ENCODE measurements around the gene GALP.
"Not testable (repeated sequence)": the region's sequence is repeated elsewhere in the genome, so short reads cannot be mapped to it uniquely, and the experiment has no call there.

GALP gene

DNA sequence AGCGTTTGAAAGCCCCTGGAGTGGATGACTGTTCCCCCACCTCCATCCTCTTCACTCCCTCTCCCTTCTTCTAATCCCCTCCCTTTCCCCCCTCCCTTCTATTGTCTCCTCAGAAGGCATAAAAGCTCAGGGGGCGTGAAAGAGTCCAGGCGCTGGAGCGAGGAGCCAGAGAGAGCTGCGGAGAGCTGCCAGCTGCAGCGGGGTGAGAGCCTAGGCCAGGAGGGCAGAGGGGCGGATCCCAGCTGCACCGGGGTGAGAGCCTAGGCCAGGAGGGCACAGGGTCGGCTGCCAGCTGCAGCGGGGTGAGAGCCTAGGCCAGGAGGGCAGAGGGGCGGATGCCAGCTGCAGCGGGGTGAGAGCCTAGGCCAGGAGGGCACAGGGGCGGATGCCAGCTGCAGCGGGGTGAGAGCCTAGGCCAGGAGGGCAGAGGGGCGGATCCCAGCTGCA, at the start of gene GALP:
TSS of gene GALP (plus strand) at position 148 of the 447 bp plus-strand sequence. CDS start 1,101 bp downstream, outside the sequence.
- intact Hi-C loops (cut with DNase I); DNase-seq: not testable (repeated sequence)

DNA sequence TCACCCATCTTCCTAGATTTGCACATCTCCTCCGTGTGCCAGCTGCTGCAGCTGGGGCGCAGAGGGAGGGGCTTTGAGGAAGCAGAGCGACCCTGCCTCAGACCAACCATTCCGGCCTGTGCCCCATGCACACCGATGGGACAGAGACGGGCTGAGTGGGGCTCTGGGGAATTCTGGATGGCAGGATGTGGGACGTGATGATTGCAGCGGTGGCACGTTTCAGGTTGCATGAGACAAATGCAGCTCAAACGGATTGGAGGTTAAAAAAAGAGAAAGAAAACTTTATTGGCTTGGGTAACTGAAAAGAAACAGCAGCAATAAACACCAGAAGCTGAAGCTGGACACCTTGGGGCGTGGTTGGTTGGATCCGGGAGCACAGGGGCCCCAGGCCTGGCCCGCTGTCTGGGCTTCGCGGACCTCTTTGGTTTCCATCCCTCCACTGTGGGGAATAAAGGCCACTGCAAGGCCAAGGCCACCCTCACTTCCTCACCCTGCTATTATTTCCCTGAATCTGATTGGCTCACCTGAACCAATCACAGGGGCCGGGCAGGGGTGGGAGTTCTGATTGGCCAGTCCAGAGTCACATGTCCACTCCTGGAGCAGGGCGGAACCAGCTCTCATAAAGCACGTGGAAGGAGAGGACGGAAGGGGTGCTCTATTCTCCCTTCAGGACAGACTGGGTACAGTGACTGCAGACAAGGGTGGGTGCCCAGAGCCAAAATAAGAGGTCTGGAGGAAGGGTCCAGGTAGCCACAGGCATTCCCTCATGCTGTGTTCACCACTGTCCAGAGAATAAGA, 48.6 kb upstream of the GALP start:
- no peak for DNase-seq
- intact Hi-C loops (cut with DNase I): no loop called here

DNA sequence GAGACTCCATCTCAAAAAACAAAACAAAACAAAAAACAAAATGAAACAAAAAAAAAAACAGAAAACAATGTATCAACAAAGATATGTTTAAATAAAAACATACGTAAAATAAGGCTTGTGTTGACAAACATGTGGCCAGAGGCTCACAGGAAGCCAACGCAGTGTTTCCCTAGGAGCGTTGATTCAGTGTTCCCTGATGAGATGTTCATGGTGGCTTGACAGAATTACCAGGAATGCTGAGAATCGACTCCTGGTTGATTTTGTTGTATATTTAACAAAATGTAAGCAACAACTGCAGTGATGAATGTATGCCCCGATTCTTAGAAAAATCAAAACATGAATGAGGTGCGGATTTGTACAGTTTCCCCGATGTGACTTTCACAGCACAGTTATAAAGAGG, 45.8 kb upstream of the GALP start:
- no peak for DNase-seq
- intact Hi-C loops (cut with DNase I): no loop called here

DNA sequence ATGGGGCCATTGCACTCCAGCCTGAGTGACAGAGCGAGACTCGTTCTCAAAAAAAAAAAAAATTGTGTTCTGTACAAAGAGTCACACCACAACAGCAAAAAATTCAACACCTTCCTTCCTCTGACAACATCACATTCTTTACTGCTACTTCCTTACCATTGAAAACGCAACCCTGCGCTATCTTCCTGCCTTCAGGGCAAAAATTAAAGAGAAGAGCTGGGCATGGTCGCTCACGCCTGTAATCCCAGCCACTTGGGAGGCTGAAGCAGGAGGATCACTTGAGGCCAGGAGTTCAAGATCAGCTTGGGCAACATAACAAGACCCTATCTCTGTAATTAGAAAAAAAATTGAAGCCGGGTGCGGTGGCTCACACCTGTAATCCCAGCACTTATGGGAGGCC, 44.2 kb upstream of the GALP start:
- DNase-seq: no peak
- intact Hi-C loops (cut with DNase I): no loop called here

DNA sequence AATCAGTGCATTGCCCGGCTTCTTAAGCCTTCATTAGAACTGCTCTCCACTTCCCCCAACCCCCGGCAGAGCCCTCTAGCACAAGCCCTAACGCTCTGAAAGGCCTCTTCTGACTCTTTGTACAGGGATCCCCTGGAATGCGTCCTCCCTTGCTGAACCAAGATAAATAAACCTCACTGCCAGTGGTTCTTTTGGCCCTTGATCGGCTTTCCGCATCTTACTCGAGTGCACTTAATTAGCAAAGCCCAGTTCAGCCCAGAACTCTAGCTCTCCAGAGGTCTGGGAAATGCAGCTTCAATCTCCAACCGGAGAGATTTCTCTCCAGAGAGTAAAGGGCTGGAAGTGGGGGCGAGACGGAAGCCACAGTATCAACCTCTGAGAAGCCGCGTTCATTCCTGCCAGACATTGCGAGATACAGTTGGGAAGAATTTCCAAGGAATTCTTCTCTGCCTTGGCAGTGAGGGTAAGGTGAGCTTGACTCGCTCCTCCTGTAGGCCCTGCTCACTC, 43.4 kb upstream of the GALP start:
- DNase-seq: no peak
- intact Hi-C loops (cut with DNase I): no loop called here

DNA sequence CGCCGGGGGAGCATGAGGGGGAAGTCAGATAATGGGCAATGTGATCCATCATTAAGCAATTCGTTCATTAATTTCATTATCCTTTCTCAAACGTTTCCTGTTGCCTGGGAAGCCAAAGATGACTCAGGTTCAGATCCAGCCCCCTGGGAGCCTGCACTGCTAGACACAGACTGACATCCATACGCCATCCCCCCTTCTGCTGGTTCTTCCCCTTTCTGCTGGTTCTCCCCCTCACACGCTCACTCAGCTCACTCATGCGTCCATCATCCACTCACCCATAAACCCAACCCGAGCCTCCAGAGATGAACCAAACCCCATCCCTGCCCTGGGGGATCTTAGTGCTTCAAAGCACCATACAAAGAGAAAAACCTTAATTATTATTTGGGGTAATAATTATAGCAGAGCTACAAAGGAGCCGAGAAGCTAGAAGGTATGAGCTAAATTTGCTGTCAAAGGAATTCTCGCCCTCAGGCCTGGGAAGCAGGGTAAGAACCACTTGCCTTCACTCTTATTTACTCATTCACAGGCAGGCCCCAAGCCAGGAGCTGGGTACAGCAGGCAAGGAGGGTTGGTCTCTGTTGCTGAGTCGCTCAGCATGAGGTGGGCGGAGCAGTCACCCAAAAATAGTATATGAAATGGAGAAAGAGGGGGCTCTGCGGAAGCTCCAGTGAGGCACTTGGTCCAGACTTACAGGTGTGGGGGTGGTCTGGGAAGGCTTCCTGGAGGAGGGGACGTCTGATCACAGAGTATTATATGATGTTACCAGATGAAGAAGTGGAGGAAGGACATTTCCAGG, 41.8 kb upstream of the GALP start:
- no peak for DNase-seq
- intact Hi-C loops (cut with DNase I): no loop called here

DNA sequence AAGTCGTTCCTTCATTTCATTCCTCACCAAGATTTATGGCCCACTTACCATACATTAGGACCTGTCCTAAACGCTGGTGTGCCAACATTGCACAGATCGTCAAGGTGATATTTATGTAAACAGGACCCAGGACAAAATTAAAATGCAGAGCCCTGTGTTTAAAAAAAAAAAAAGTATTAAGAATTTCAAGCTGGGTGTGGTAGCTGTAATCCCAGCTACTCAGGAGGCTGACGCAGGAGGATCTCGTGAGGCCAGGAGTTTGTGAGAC, 41.2 kb upstream of the GALP start:
- no peak for DNase-seq
- intact Hi-C loops (cut with DNase I): no loop called here

DNA sequence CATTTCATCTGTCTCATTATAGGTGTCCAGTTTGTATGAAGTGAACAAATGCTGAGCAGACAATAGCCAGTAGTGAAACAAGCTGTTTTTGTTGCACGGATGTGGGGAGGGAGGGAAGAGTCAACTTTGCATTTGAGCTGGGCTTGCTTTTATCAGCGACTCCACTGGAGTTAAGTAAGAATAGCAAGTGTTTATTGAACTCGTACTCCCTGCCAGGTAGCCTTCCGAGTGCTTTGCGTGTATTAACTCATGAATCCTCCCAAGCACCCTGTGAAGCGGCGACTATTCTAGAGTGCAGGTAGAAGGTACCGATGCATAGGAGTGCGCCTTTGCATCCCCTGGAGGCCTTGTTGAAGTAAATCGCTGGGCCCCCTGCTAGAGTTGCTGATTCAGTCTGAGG, 39.4 kb upstream of the GALP start:
- no peak for DNase-seq

DNA sequence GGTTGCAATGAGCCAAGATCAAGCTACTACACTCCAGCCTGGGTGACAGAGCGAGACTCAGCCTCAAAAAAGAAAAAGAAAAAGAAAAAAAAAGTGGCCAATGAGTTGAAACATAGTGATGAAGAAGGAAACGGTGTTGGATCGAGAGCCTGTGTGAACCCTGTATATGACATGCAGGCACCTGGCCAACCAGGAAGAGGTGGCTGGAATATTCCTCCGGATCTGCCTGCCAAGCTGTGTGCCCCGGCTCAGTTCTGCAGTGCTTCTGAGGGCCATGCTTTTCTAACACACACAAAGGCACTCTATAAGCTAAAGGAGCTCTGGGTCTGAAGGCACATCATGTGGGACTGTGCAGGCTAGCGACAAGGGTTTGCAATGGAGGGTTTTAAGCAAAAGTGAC, 38.4 kb upstream of the GALP start:
- DNase-seq: no peak

More for the DNA sequence above, 39.4 kb upstream of the GALP start:
- intact Hi-C loops (cut with DNase I): no loop called here

DNA sequence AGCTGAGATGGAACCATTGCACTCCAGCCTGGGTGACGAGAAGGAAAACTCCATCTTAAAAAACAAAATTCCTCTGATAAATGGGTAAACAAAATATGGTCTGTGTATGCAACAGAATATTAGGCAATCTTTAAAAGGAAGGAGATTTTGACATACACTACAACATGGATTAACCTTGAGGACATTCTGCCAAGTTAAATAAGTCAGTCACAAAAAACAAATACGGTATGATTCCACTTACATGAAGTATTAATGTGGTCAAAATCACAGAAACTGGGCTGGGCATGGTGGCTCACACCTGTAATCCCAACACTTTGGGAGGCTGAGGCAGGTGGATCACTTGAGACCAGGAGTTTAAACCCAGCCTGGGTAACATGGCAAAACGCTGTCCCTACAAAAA, 37.7 kb upstream of the GALP start:
- DNase-seq: no peak
- intact Hi-C loops (cut with DNase I): no loop called here

More for the DNA sequence above, 38.4 kb upstream of the GALP start:
- intact Hi-C loops (cut with DNase I): no loop called here

DNA sequence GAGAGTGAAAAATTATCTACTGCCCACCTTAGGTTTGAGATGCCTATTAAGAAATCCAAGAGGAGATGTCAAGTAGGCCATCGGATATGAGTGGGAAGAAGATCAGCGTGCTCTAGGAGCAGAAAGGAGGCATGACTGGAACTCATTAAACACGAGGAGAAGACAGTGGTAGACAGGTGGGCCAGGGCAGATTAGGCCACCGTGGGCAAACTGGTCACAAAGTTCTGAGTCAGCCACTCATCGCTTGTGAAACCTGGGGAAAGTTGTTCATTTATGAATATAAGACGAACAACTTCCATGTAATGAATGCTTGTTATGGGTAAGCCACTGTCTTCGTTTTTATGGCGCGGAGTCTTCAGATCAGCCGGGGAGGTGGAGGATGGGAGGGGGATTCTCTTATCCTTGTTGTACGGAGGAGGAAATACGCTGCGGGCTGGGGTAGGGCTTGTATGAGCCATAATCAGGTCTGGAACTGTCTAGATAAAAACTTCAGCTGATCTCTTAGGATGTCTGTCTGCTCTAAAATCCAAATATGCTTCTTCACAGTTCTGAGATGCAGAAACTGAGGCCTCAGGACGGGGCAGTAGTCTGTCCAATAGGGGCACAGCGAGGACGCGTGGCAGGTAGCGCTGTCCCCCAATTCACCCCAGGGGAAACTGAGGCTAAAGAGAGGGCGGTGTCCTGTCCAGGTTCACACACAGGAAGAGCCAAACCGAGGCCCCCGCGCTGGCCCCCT, 35.8 kb upstream of the GALP start:
- no peak for DNase-seq
- intact Hi-C loops (cut with DNase I): loop anchor here (1.0 kb wide), 1 partner anchor 19 kb away; the partner anchor contains the start of gene ZNF787

DNA sequence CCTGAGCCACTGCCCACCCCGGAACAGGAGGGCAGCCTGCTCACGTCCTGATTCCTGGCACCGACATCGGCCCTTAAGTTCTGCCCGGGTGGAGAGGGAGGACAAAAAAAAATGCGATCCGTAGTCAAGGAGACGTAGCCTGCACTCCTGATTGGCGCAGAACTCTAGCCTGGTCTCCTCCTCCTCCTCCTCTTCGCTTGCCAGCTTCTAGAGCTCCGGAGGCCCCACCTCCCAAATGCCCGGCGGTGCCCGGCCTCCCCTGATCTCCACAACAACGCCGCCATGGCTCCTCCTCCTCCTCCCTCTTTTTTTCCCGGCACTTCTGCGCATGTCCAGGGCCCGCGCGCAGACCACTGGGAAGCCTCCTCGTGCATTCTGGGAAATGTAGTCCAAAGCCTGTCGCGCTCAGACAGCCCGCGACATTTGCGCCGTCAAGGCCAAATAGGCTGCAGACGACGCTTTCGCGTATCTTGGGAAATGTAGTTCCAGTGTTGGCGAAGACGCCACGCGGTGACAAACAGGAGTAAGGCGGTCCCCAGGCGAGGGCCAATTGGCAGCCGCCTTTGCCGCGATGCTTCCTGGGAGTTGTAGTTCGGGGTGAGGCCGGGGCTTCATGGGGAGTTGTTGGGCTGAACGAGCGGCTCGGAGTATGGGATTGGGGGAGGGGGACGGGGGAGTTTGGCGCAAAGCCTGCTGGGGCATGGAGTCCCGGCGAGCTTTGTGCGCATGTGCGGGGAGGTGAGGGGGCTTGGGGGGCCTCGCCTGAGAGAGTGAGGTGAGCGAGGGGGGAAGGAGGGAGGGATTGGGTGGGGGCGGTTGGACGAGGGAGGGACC, 35.0 kb upstream of the GALP start, which contains the start of gene ZNF444:
TSS of gene ZNF444 (plus strand) at position 705 of the 834 bp plus-strand sequence. CDS start 5,625 bp downstream, outside the sequence.
- intact Hi-C loops (cut with DNase I): loop anchor here (1.0 kb wide), 1 partner anchor 19 kb away; the partner anchor contains the start of gene ZNF787
- peak; percentile 99 to 100 (median 100) for DNase-seq

DNA sequence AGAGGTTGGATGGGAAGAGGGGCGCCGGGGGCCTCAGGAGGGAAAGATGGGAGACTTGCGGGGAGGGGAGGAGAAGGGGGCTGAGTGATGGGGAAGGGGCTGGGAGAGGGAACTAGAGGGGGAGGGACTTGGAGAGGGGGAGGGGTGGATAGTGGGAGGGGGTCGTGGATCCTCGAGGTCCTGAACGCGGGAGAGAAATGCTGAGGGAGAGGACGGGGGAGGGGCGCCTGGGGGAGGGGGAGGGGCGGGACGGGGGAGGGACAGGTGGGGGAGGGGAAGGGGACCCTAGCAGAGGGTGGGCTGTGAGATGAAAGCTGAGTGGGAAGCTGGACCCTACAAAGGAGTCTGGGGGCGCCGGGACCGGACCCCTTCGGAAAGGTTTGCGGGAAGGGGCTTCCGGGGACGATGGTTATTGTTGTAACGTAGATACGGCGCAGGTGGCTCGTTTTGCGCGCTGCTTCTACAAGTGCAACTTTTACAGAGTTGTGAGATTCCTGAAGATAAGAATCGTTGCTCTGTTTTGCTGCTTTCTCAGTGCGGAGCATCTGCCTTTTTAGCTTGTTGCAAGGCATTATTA, 34.3 kb upstream of the GALP start:
- intact Hi-C loops (cut with DNase I): no loop called here
- no peak for DNase-seq

DNA sequence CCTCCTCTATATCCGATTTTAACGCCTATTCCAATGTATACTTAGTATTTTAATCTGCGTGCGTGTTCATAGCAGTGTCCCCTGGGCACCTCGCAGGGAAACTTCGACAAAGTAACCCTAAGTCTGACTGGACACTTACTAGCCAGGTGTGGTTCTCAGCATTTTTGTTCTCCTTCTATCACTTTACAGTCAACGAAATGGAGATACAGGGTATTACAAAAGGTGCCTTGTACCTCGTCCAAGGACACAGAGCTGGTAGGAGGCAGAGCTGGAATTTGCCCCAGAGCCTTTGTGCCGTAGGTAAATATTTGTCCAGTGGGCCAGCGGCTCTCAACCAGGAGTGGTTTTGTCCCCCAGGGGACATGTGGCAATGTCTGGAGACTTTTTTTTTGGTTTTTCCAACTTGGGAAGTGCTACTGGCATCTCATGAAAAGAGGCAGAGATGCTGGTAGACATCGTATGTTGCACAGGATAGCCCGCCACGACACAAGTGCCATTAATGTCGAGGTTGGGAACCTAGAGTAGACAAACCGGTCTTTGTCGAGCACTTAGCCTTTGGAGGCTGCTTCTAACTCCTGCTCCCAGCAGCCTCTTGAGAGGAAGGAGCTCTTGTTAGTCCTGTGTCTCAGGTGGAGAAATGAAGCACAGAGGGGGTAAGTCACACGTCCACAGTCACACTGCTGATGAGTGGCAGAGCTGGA, 33.6 kb upstream of the GALP start:
- intact Hi-C loops (cut with DNase I): no loop called here

DNA sequence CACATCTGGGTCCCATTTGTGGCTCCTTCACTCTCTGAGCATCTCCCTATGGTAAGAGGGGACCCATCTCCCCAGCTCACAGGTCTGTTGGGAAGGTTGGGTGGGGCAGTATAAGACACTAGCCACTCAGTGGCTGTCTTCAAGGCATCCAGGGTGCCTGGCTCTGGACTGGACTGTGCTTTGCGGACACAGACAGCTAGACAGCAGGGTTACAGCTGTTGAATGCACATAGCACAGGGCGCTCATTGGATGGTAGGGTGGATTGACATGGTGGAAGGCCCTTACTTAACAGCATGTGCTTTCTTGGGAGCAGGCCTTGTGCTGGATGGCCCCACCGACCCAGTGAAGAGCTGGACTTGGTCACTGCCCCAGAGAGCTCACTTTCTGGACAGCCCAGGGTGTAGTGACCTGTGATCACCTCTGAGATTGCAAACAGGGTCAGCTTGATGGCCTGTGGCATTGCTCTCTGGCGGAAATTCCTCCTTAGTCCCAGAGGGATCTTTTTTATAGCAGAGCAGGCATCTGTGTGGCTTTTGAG, 32.8 kb upstream of the GALP start:
- DNase-seq: no peak
- intact Hi-C loops (cut with DNase I): no loop called here

More for the DNA sequence above, 33.6 kb upstream of the GALP start:
- no peak for DNase-seq

DNA sequence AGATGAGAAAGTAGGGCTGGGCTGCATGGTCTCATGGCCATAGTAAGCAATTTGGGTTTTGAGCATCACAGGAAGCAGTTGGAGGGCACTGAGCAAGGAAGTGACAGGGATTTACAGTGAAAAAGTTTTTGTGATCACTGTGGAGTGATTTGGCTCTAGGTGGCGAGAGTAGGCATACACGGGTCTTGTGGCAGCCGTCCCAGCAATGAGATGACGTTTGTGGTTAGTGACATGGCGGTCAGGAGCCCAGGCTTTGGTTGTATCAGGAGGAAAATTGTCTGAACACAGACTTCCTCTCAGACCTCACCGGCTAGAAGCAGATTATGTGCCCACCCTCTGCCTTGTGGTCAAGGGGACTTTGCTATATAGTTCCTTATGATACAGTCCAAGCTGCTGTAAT, 31.4 kb upstream of the GALP start:
- intact Hi-C loops (cut with DNase I): no loop called here
- no peak for DNase-seq

DNA sequence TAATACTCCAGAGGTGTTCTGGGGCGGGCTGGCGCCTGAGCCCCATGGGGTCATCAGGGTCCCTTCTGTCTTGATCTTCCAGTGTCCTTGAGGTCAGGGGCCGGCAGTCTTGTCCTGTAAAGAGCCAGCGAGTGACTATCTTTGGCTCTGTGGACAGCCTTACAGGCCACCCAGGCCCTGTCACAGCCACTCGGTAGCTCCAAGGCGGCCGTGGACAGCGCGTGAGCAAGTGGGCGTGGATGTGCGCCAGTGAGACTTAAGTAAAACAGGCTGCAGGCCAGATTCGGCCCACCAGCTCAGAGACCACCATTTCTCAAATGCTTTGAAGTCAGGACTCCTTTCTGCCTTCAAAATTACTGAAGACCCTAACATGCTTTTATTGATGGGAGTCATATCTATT, 31.0 kb upstream of the GALP start:
- intact Hi-C loops (cut with DNase I): no loop called here
- DNase-seq: no peak

DNA sequence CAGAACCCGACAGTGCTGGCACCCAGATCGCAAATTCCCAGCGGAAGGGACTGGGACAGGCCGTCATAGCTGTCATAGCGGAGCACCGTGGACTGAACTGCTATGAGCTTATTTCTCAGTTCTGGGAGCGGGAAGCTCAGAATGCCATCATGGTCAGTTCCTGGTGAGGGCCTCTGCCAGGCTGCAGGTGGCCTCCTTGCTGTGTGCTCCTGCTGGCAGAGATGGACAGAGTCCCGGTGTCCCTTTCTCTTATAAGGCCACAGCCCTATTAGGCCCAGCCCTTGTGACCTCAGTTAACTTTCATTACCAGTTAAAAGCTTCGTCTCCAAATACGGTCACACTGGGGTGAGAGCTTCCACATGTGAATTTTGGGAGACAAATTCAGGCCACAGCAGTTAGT, 30.1 kb upstream of the GALP start:
- DNase-seq: no peak

DNA sequence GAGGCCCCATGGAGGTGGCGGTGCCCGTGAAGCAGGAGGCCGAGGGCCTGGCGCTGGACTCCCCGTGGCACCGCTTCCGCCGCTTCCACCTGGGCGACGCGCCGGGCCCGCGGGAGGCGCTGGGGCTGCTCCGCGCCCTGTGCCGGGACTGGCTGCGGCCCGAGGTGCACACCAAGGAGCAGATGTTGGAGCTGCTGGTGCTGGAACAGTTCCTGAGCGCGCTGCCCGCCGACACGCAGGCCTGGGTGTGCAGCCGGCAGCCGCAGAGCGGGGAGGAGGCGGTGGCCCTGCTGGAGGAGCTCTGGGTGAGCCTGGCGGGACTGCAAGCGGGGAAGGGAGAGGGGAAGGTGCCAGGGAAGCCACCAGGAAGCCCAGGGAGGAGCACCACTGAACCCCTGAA, 28.9 kb upstream of the GALP start:
- peak in 7 of 10 donors; percentile 25 to 91 (median 45) for DNase-seq
- intact Hi-C loops (cut with DNase I): no loop called here

More for the DNA sequence above, 30.1 kb upstream of the GALP start:
- intact Hi-C loops (cut with DNase I): no loop called here
